Large intestine (tissue), 3 donors: ENCODE data around the gene WBP1L. TPM values are rescaled to one million over a fixed set of nuclear protein-coding genes. Genes with fewer than 3 reads are reported as not detected.
"Not testable (repeated sequence)": the region's sequence is repeated elsewhere in the genome, so short reads cannot be mapped to it uniquely, and the experiment has no call there.

ENCODE experiments used
- DNase-seq, 2 donors: peaks; one replicate each; pipeline versions ENCODE4 v3.0.0 to v3.0.0-alpha.2; 2013
- H3K27ac ChIP-seq: one replicate; pipeline ENCODE4 v1.5.1; 2013; ENCODE audit warnings: low read length
- H3K27me3 ChIP-seq: 2 replicates; pipeline ENCODE4 v1.6.1; 2013; ENCODE audit warnings: low read length; ENCODE audit not compliant: control insufficient read depth, insufficient read depth
- H3K36me3 ChIP-seq: 2 replicates; pipeline ENCODE4 v1.6.1; 2013; ENCODE audit warnings: low read length; ENCODE audit not compliant: control insufficient read depth, insufficient read depth
- H3K4me1 ChIP-seq: one replicate; pipeline ENCODE4 v1.6.1; 2013; ENCODE audit warnings: low read length; ENCODE audit not compliant: control insufficient read depth, insufficient read depth
- H3K4me3 ChIP-seq: one replicate; pipeline ENCODE4 v1.5.1; 2013; ENCODE audit warnings: low read length
- H3K9me3 ChIP-seq: one replicate; pipeline ENCODE4 v1.6.1; 2013; ENCODE audit warnings: mild to moderate bottlenecking, low read depth, low read length, moderate library complexity; ENCODE audit not compliant: control insufficient read depth
- WGBS: methylation state at CpG from one replicate; pipeline ENCODE4 v1.1.5; 2013; ENCODE audit warnings: low lambda C conversion rate; ENCODE audit not compliant: insufficient coverage; 5-methylcytosine and 5-hydroxymethylcytosine counted together
- polyA plus RNA-seq: library from polyadenylated mRNA; unstranded; fragments of 120-200 nt; gene quantifications from one replicate; pipeline ENCODE4 v1.2.1, GENCODE V29; 2013

WBP1L gene
- polyA plus RNA-seq, 1 donor, result 34.6 TPM

DNA sequence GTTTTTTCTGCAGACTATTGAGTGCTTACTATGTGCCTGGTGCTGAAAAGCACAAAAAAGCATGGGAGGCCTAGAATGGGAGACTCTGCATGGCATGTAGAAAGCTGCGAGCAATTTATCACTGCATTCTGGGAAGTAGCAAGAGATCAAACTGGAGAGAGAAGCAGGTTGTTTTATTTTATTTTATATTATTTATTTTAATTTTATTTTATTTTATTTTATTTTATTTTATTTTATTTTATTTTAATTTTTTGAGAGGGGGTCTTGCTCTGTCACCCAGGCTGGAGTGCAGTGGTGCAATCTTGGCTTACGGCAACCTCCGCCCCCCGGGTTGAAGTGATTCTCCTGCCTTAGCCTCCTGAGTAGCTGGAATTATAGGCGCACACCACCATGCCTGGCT, 76.3 kb downstream of the WBP1L start:
- 100% methylated on average over 2 of the region's 5 CpGs for WGBS

DNA sequence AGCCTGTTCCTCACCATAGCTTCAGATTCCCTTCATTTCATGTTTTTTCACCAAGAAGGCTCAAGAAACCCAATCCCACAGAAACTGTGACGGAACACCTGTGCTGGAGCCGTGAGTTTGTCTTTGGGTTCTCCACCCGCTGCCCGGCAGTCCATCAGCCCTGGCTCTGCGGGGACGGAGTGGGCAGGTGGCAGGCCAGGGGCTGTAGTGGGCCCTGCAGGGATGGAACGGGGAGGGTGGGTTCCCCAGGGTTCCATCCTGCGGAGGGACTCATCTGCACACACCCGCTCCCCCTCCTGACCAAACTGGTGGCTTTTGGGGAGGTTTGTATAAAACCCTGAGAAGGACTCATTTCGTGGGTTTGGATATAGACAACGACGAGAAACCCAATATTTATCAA, 78.5 kb downstream of the WBP1L start:
- no CpG with 5 or more reads among the region's 12 CpGs for WGBS
- Histone ChIP-seq H3K27me3 (no peaks in the 10 kb centered on the region), H3K9me3 (no peaks in the 10 kb centered on the region), H3K4me1 (no peaks in the 10 kb centered on the region), H3K27ac (no peak overlapping the region), H3K36me3 (no peaks in the 10 kb centered on the region), H3K4me3 (no peak overlapping the region)
- DNase-seq, result no peak

More for the DNA sequence above, 76.3 kb downstream of the WBP1L start:
- not testable (repeated sequence) for H3K9me3 ChIP-seq, H3K4me3 ChIP-seq, H3K27me3 ChIP-seq, H3K27ac ChIP-seq, H3K36me3 ChIP-seq, DNase-seq, H3K4me1 ChIP-seq

DNA sequence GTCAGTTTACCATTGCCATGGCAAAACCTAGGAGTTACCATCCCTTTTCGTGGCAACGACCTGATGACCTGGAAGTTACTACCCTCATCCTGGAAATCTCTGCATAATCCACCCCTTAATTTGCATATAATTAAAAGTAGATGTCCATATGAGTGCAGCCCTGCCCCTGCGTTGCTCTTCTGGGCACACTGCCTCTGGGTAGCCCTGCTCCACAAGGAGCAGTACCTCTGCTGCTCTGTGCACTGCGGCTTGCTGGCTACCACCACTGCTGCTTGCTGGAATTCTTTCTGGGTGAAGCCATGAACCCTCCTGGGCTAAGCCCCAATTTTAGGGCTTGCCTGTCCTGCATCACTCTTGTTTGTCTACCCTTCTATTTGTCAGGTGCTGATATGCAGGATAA, 80.9 kb downstream of the WBP1L start:
- Histone ChIP-seq H3K36me3 (no peaks in the 10 kb centered on the region), H3K27ac (no peak overlapping the region), H3K27me3 (no peaks in the 10 kb centered on the region), H3K4me1 (no peaks in the 10 kb centered on the region), H3K9me3 (no peaks in the 10 kb centered on the region), H3K4me3 (no peak overlapping the region)
- WGBS, result no CpG with 5 or more reads among the region's 4 CpGs
- DNase-seq, result no peak

DNA sequence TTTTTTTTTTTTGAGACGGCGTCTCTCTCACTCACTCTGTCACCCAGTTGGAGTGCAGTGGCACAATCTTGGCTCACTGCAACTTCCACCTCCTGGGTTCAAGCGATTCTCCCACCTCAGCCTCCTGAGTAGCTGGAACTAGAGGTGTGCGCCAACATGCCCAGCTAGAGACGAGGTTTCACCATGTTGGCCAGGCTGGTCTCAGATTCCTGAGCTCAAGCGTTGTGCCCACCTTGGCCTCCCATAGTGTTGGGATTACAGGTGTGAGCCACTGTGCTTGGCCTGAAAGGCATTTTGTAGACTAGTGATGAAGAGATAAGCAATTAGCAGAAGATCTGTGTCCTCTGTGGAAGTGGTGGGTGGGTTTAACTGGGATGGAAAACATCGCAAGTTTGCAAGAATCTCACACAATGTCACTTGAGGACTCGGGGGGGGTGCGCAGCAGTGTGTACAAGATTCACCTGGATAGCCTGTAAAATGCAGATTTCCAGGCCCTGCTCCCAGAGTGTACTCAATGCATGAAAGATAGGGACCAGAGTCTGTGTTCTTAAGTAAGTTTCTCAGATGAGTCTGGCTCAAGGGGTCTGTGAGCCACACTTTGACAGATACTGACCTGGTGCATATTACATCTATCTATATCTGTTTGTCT, 82.5 kb downstream of the WBP1L start:
- Histone ChIP-seq H3K27me3 (no peaks in the 10 kb centered on the region), H3K4me3 (no peak overlapping the region), H3K4me1 (no peaks in the 10 kb centered on the region), H3K9me3 (no peaks in the 10 kb centered on the region), H3K36me3 (no peaks in the 10 kb centered on the region), H3K27ac (no peak overlapping the region)
- no CpG with 5 or more reads among the region's 9 CpGs for WGBS
- DNase-seq, result no peak

DNA sequence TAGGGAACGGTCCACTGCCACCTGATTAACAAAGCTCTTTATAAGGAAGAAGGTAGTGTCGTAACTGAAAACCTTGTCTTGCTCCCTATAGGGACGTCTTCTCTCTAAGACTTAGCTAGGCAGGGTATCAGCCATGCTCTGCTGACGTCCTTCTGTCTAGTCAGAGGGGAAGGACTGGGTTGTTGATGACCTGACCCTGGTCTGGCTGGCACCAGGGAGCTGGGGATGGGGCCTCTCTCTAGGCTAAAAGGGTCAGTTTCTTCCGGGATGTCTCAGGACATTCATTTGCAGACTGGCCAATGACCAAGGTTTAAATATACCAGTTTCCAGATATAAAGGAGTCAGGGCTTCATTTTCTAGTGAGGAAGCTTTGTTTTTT, 83.8 kb downstream of the WBP1L start:
- no peaks in the 10 kb centered on the region for H3K27me3 ChIP-seq
- no peak overlapping the region for H3K4me3 ChIP-seq
- DNase-seq, result no peak
- no peak overlapping the region for H3K27ac ChIP-seq
- H3K9me3 ChIP-seq, result no peaks in the 10 kb centered on the region
- no CpG with 5 or more reads among the region's 5 CpGs for WGBS
- H3K4me1 ChIP-seq, result no peaks in the 10 kb centered on the region
- no peaks in the 10 kb centered on the region for H3K36me3 ChIP-seq

DNA sequence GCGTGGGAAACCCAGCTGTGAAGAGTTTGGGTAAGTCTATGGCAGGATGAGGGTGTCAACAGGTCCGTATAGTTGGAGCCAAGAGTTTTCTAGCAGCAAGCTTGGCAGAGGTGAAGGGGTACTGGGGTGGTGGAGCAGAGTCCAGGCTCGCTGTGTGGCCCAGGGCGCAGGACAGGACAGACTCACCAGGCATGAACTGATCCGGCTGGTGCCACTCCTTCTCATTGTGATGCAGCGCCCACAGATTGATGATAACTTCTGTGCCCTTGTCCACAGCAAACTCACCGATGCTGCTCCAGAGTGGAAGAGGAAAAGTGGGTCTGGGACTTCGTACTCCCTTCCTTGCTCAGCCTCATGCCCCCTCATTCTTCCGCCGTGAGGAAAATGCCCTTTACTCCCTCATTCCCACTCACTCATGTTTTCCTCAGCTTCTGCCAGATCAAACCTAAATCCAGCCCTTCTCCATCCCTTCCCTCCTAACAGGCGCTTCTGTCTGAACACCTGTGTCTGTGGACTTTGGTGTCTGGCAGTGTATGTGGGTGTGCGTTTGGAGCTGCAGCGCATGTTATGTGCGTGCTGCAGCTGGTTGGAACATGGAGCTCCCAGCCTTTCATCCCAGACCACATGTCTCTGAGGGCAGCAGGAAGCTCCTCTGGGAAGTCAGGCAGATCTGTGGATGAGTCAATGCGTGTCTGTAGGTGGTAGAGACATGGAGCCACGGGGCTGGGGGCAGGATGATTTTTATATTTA, 87.7 kb downstream of the WBP1L start:
- no CpG with 5 or more reads among the region's 16 CpGs for WGBS
- Histone ChIP-seq H3K27ac (no peak overlapping the region), H3K4me1 (peaks cover 2% of the 10 kb centered on the region), H3K9me3 (no peaks in the 10 kb centered on the region), H3K27me3 (no peaks in the 10 kb centered on the region), H3K4me3 (no peak overlapping the region), H3K36me3 (no peaks in the 10 kb centered on the region)
- DNase-seq, result peak; percentile 56 to 71

DNA sequence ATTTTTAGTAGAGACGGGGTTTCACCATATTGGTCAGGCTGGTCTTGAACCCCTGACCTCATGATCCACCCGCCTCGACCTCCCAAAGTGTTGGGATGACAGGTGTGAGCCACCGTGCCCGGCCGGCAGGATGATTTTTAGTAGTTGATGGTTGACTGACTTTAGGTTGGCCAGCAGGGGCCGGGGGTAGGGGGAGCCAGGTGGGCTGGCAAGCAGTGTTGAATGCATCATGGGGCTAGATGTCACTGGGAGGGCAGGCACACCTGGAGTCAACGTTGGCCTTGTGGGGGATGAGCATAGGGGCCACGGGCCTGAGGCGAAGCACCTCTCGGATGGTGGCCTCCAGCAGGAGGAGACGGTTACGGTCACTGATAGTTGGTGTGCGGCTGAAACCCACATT, 88.5 kb downstream of the WBP1L start:
- Histone ChIP-seq H3K4me3 (no peak overlapping the region), H3K27me3 (no peaks in the 10 kb centered on the region), H3K4me1 (peaks cover 2% of the 10 kb centered on the region), H3K27ac (no peak overlapping the region), H3K36me3 (no peaks in the 10 kb centered on the region), H3K9me3 (peaks cover 2% of the 10 kb centered on the region)
- no CpG with 5 or more reads among the region's 14 CpGs for WGBS
- no peak for DNase-seq

DNA sequence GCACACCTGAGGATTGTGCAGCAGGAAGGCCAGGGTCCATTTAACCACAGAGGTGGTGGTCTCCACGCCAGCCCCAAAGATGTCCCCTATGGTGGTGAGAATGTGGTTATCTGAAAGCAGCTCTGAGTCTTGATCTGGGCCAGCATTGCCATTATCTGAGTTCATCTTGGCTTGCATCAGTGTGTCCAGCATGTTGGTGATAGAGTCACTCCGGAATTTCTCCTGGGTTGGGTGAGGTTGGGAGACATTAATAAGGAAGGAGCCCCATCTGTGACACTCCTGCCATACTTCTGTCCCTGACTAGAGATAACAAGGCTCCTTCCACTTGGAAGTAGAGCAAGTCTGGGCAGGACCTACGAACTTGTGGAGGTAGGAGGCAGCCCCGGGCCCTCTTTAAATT, 89.2 kb downstream of the WBP1L start:
- WGBS, result no CpG with 5 or more reads among the region's 4 CpGs
- Histone ChIP-seq H3K9me3 (peaks cover 9% of the 10 kb centered on the region), H3K27ac (no peak overlapping the region), H3K4me3 (no peak overlapping the region), H3K27me3 (no peaks in the 10 kb centered on the region), H3K36me3 (no peaks in the 10 kb centered on the region), H3K4me1 (peaks cover 2% of the 10 kb centered on the region)
- no peak for DNase-seq

DNA sequence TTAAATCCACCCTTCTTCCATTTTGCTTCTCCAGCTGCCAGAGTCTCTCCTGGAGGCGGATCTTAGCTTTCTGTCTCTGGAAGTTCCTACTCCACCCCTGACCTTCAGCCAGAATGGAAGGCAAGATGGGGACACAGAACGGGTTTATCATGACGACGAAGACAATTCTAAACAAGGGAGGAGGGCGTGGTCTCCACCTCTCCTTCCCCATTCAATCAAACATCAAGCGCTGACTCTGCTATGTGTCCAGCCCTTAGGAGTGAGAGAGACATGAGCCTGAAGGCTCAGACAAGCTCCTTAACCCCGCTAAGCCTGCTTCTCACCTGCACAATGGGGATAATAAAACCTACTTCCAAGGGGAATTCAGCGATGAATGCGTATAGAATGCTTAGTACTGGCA, 90.4 kb downstream of the WBP1L start:
- DNase-seq, result peak in 1 of 2 donors; percentile 37
- no peaks in the 10 kb centered on the region for H3K36me3 ChIP-seq
- no peaks in the 10 kb centered on the region for H3K27me3 ChIP-seq
- no peak overlapping the region for H3K4me3 ChIP-seq
- no peak overlapping the region for H3K27ac ChIP-seq
- H3K9me3 ChIP-seq, result peaks cover 12% of the 10 kb centered on the region
- WGBS, result 80% methylated on average over 2 of the region's 9 CpGs
- peaks cover 2% of the 10 kb centered on the region for H3K4me1 ChIP-seq

DNA sequence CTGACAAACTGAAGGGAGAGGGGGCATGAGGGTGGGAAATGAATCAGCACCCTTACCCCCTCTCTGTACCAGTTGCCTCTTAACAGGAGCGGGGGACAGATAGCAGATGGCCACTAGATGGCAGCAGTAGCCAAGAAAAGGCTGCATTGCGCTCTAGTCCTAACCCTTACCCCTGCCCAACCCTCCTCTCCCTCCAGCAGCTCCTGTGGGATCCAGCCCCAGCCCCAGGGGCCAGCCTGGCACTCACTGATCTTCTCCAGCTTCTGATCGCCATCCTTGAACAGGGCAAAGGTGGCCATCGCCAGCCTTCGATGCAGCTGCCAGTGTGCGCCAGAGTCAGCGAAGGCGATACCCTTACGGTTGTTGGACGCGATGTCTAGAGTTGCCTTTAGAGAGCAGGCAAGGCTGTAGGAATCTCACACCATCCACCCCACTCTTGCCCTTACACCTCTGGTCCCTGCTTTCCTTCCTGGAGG, 91.3 kb downstream of the WBP1L start:
- no CpG with 5 or more reads among the region's 11 CpGs for WGBS
- Histone ChIP-seq H3K27ac (no peak overlapping the region), H3K27me3 (no peaks in the 10 kb centered on the region), H3K9me3 (peaks cover 12% of the 10 kb centered on the region), H3K36me3 (no peaks in the 10 kb centered on the region), H3K4me1 (peaks cover 2% of the 10 kb centered on the region), H3K4me3 (no peak overlapping the region)
- peak in 1 of 2 donors; percentile 64 for DNase-seq
